ENCODE data around the gene CELA2B.
"Not testable (repeated sequence)": the region's sequence is repeated elsewhere in the genome, so short reads cannot be mapped to it uniquely, and the experiment has no call there.

Gene CELA2B

GRCh38 chr1:15472587-15472986 is 3.3 kb upstream of the CELA2B start:
- no peaks in the 10 kb centered on the region for H3K9me3 ChIP-seq (ENCODE audit: insufficient read depth, low read depth, low read length)
- H3K27ac ChIP-seq (ENCODE audit: low read length) = no peak overlapping the region
- no peaks in the 10 kb centered on the region for H3K36me3 ChIP-seq (ENCODE audit: insufficient read depth, low read depth, low read length)
- H3K4me1 ChIP-seq (ENCODE audit: insufficient read depth, low read length) = no peaks in the 10 kb centered on the region
- H3K27me3 ChIP-seq (ENCODE audit: insufficient read depth, low read length) = no peaks in the 10 kb centered on the region
- no peak overlapping the region for H3K4me3 ChIP-seq (ENCODE audit: low read length)
- no peak overlapping the region for H3K9ac ChIP-seq (ENCODE audit: low read depth, low read length)

- Histone ChIP-seq H3K4me1 (ENCODE audit: insufficient read depth, low read length) (no peaks in the 10 kb centered on the region), H3K9me3 (ENCODE audit: insufficient read depth, low read depth, low read length) (no peaks in the 10 kb centered on the region)
These were observed 1.0 kb downstream of the CELA2B start for GRCh38 chr1:15476927-15477326.

GRCh38 chr1:15477646-15478212 is 1.8 kb downstream of the CELA2B start:
- Histone ChIP-seq H3K36me3 (ENCODE audit: insufficient read depth, low read depth, low read length) (no peaks in the 10 kb centered on the region), H3K9me3 (ENCODE audit: insufficient read depth, low read depth, low read length) (no peaks in the 10 kb centered on the region), H3K4me1 (ENCODE audit: insufficient read depth, low read length) (no peaks in the 10 kb centered on the region), H3K4me3 (ENCODE audit: low read length) (no peak overlapping the region), H3K9ac (ENCODE audit: low read depth, low read length) (no peak overlapping the region), H3K27ac (ENCODE audit: low read length) (no peak overlapping the region), H3K27me3 (ENCODE audit: insufficient read depth, low read length) (no peaks in the 10 kb centered on the region)

More at GRCh38 chr1:15476927-15477326, 1.0 kb downstream of the CELA2B start:
- Histone ChIP-seq H3K9ac (ENCODE audit: low read depth, low read length) (no peak overlapping the region), H3K27me3 (ENCODE audit: insufficient read depth, low read length) (no peaks in the 10 kb centered on the region), H3K36me3 (ENCODE audit: insufficient read depth, low read depth, low read length) (no peaks in the 10 kb centered on the region), H3K27ac (ENCODE audit: low read length) (no peak overlapping the region), H3K4me3 (ENCODE audit: low read length) (no peak overlapping the region)

- Histone ChIP-seq H3K4me1 (ENCODE audit: insufficient read depth, low read length) (no peaks in the 10 kb centered on the region), H3K9ac (ENCODE audit: low read depth, low read length) (no peak overlapping the region)
These were observed 3.9 kb downstream of the CELA2B start for GRCh38 chr1:15479654-15480347.

GRCh38 chr1:15482455-15482854 is 6.6 kb downstream of the CELA2B start:
- H3K27me3 ChIP-seq (ENCODE audit: insufficient read depth, low read length); H3K4me3 ChIP-seq (ENCODE audit: low read length); H3K36me3 ChIP-seq (ENCODE audit: insufficient read depth, low read depth, low read length); H3K9me3 ChIP-seq (ENCODE audit: insufficient read depth, low read depth, low read length); H3K27ac ChIP-seq (ENCODE audit: low read length); H3K4me1 ChIP-seq (ENCODE audit: insufficient read depth, low read length); H3K9ac ChIP-seq (ENCODE audit: low read depth, low read length): not testable (repeated sequence)

More at GRCh38 chr1:15479654-15480347, 3.9 kb downstream of the CELA2B start:
- Histone ChIP-seq H3K27ac (ENCODE audit: low read length) (no peak overlapping the region), H3K4me3 (ENCODE audit: low read length) (no peak overlapping the region), H3K27me3 (ENCODE audit: insufficient read depth, low read length) (no peaks in the 10 kb centered on the region), H3K9me3 (ENCODE audit: insufficient read depth, low read depth, low read length) (no peaks in the 10 kb centered on the region), H3K36me3 (ENCODE audit: insufficient read depth, low read depth, low read length) (no peaks in the 10 kb centered on the region)

GRCh38 chr1:15482983-15483543 is 7.2 kb downstream of the CELA2B start:
- H3K9ac ChIP-seq (ENCODE audit: low read depth, low read length); H3K4me1 ChIP-seq (ENCODE audit: insufficient read depth, low read length); H3K4me3 ChIP-seq (ENCODE audit: low read length); H3K27me3 ChIP-seq (ENCODE audit: insufficient read depth, low read length); H3K27ac ChIP-seq (ENCODE audit: low read length); H3K9me3 ChIP-seq (ENCODE audit: insufficient read depth, low read depth, low read length); H3K36me3 ChIP-seq (ENCODE audit: insufficient read depth, low read depth, low read length): not testable (repeated sequence)

- no peaks in the 10 kb centered on the region for H3K36me3 ChIP-seq (ENCODE audit: insufficient read depth, low read depth, low read length)
- no peak overlapping the region for H3K4me3 ChIP-seq (ENCODE audit: low read length)
- H3K9me3 ChIP-seq (ENCODE audit: insufficient read depth, low read depth, low read length) = no peaks in the 10 kb centered on the region
- H3K4me1 ChIP-seq (ENCODE audit: insufficient read depth, low read length) = no peaks in the 10 kb centered on the region
- H3K9ac ChIP-seq (ENCODE audit: low read depth, low read length) = no peak overlapping the region
- H3K27ac ChIP-seq (ENCODE audit: low read length) = no peak overlapping the region
- no peaks in the 10 kb centered on the region for H3K27me3 ChIP-seq (ENCODE audit: insufficient read depth, low read length)
These were observed 8.1 kb downstream of the CELA2B start for GRCh38 chr1:15483971-15484370.

- not testable (repeated sequence) for H3K27me3 ChIP-seq (ENCODE audit: insufficient read depth, low read length); H3K27ac ChIP-seq (ENCODE audit: low read length); H3K9ac ChIP-seq (ENCODE audit: low read depth, low read length); H3K9me3 ChIP-seq (ENCODE audit: insufficient read depth, low read depth, low read length); H3K4me3 ChIP-seq (ENCODE audit: low read length); H3K36me3 ChIP-seq (ENCODE audit: insufficient read depth, low read depth, low read length); H3K4me1 ChIP-seq (ENCODE audit: insufficient read depth, low read length)
These were observed 8.5 kb downstream of the CELA2B start for GRCh38 chr1:15484443-15484842.

GRCh38 chr1:15485636-15486035 is 9.7 kb downstream of the CELA2B start:
- Histone ChIP-seq H3K9ac (ENCODE audit: low read depth, low read length) (no peak overlapping the region), H3K4me3 (ENCODE audit: low read length) (no peak overlapping the region), H3K36me3 (ENCODE audit: insufficient read depth, low read depth, low read length) (no peaks in the 10 kb centered on the region), H3K27me3 (ENCODE audit: insufficient read depth, low read length) (no peaks in the 10 kb centered on the region), H3K27ac (ENCODE audit: low read length) (no peak overlapping the region), H3K9me3 (ENCODE audit: insufficient read depth, low read depth, low read length) (no peaks in the 10 kb centered on the region), H3K4me1 (ENCODE audit: insufficient read depth, low read length) (no peaks in the 10 kb centered on the region)

- H3K27me3 ChIP-seq (ENCODE audit: insufficient read depth, low read length); H3K4me1 ChIP-seq (ENCODE audit: insufficient read depth, low read length); H3K9me3 ChIP-seq (ENCODE audit: insufficient read depth, low read depth, low read length); H3K9ac ChIP-seq (ENCODE audit: low read depth, low read length); H3K4me3 ChIP-seq (ENCODE audit: low read length); H3K27ac ChIP-seq (ENCODE audit: low read length); H3K36me3 ChIP-seq (ENCODE audit: insufficient read depth, low read depth, low read length): not testable (repeated sequence)
These were observed 11.1 kb downstream of the CELA2B start for GRCh38 chr1:15486844-15487610.

- Histone ChIP-seq H3K4me1 (ENCODE audit: insufficient read depth, low read length) (no peaks in the 10 kb centered on the region), H3K27ac (ENCODE audit: low read length) (no peak overlapping the region), H3K27me3 (ENCODE audit: insufficient read depth, low read length) (no peaks in the 10 kb centered on the region), H3K9me3 (ENCODE audit: insufficient read depth, low read depth, low read length) (no peaks in the 10 kb centered on the region), H3K9ac (ENCODE audit: low read depth, low read length) (no peak overlapping the region), H3K4me3 (ENCODE audit: low read length) (no peak overlapping the region), H3K36me3 (ENCODE audit: insufficient read depth, low read depth, low read length) (peaks cover 6% of the 10 kb centered on the region; the same call in 1 of the 2 replicates)
These were observed 12.5 kb downstream of the CELA2B start for GRCh38 chr1:15488371-15488770.
